Fibroblast of lung (primary cell): ENCODE data around the gene ITSN1.

Experiments used
- CTCF ChIP-seq, 2 donors: IDR thresholded peaks in 1 of 2; conservative IDR thresholded peaks in 1 of 2; 1 replicate in 1 of 2; 2 replicates in 1 of 2; pipeline ENCODE4 v1.5.1; 2011 to 2012; ENCODE audit warnings: low read length in 2 of 2, control low read depth in 1 of 2, inconsistent platforms in 1 of 2, low read depth in 1 of 2, mild to moderate bottlenecking in 1 of 2
- EZH2 ChIP-seq: IDR thresholded peaks from 2 replicates; pipeline ENCODE4 v1.5.1; 2012; ENCODE audit warnings: low read length, control low read depth, mild to moderate bottlenecking; ENCODE audit errors: missing control alignments

DNA sequence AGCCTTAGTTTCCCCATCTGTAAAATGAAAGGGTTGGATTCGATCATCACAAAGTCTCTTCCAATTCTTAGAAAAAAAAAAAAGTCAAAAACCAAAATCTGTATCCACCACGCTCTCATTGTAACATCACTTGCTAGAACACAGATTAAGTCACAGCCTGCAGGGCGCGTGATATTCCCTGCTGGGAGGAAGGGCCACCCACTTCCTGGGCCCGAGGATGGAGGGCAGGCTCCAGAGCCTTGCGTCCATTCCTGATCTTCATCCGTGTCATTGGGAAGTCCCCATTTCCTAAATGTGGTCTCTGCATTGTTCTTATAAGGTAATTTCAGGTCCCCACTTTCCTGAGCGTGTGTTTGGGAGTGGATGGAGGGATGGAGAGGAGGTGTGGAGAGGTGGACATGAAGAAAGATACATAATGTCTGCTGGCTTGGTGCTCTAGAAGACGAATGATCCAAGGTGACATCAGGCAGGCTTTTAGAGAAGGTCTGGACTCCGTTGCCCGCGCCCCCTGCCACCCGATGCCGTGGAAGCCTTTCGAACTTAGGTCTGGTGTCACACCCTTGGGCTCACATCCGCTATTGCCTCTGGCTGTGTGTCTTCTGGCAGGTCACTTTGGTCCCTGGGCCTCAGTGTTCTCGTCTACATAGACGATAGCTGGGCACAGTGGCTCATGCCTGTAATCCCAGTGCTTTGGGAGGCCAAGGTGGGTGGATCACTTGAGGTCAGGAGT, 217.2 kb downstream of the ITSN1 start:
- TF ChIP-seq CTCF (conservative IDR thresholded peaks at IDR 0.05 in 1 of 2, IDR thresholded peaks at IDR 0.05 in 1 of 2; ENCODE audit: low read depth in 1 of 2, low read length in 2 of 2): no peak
- no peak for TF ChIP-seq EZH2
